NCI-H2171 (cell line): Measurements from ENCODE around the gene RNF217.

Experiments used
- DNase-seq: peaks from one replicate; lab custom pipeline; 2025; lab: John Stamatoyannopoulos, UW

RNF217 gene

DNA sequence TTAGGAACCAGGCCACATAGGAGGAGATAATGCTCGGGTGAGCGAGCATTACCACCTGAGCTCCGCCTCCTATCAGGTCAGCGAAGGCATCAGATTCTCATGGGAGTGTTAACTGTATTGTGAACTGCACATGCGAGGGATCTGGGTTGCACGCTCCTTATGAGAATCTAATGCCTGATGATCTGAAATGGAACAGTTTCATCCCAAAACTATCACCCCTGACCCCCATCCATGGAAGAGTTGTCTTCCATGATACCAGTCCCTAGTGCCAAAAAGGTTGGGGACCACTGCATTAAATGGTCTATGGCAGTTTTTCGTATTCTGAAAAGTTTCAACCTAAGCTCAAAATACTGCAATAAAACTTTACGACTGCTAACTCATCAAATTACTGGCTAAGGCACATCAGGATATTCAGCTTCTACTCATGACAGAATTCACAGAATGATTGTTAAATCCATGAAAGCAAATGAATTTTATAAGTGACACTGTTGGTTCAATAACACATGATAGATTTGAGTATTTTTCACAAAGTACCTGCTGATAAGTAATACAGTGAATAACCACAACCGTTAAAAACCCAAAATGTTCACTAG, 25.9 kb downstream of the RNF217 start:
- no peak for DNase-seq

DNA sequence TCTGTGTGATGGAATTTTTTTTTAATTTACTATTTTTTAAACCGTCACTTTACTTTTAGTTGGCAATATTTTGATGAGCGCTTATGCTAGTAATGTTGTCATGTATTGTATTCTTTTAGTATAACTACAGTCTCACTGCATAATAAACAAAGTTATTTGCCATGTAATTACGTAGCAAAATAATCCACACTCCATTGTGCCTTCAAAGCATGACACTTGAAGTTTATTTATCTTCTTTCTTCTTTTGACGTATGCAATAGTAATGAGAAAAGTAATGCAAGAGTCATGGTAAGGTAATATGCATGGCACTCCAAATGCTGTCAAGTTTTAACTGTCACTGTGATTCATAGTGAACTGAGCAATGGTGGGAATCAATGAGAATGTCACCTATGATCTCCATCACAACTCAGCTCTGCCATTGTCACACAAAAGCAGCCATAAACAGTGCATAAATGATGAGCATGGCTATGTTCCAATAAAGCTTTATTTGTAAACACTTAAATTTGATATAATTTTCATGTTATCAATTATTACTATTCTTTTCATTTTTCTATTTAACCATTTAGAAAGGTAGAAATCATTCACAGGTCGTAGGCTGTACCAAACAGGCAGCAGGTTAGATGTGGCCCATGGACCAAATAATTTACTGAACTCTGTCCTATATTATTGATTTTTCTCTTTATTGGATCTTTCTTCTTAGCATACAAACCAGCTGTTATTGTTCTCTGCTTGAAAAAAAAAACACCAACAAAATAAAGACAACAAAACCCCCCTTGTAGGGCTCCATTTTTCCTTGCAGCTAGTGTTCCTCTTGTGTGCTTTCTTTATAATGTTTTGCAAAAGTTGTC, 27.1 kb downstream of the RNF217 start:
- DNase-seq, result no peak

DNA sequence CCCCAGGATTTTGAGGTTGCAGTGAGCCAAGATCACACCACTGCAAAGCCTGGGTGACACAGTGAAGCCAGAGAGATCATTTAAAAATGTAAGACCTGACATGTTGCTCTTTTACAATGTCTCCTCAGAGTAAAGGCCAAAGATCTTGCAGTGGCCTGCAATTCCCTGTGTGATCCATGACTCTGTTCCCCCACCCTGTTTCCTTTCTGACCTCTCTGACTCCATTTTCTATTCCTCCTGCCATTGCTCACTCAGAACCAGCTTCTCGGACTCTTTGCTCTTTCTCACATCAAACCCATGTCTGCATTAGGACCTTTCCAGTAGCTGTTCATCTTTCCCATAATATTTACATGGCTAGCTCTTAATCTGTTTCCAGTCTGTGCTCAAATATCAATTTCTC, 28.8 kb downstream of the RNF217 start:
- DNase-seq, result no peak

DNA sequence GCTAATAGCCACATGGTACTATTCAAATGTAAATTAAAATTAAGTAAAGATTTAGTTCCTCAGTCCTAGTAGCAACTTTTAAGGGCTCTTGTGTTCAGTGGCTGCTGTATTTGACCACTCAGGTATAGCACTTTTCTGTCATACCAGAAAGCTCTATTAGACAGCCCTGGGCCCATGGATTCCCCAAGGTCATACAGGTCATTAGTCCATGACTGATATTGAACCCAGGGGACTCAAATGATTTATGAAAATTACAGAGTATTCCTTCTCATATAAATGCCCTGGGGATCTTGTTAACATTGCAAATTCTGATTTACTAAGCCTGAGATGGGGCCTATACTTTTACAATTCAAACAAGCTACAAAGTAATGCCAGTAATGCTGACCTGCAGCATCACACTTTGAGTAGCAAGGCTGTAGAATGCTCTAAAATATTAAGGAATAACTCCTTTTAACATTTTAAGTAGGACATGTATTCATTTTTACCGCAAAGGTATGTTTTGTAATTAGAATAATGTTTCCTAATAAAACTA, 29.6 kb downstream of the RNF217 start:
- no peak for DNase-seq

DNA sequence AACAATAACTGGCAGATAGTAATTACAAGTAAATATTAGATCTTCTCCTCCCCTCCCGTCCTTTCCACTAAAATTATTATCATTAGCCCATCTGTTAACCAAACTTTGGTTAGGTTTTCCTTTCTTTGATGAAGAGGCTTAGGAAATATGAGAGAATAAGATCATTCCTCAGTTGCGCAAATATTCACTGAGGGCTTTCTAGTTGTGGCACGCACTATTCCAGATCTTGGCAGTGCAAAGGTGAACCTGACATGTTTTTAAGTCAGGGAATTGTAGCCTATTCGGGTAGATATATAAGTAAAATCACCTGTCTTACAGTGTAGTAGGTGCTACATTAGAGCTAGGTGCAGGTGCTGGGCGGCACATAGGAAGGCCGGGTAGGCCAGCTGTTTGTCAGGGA, 31.1 kb downstream of the RNF217 start:
- no peak for DNase-seq

DNA sequence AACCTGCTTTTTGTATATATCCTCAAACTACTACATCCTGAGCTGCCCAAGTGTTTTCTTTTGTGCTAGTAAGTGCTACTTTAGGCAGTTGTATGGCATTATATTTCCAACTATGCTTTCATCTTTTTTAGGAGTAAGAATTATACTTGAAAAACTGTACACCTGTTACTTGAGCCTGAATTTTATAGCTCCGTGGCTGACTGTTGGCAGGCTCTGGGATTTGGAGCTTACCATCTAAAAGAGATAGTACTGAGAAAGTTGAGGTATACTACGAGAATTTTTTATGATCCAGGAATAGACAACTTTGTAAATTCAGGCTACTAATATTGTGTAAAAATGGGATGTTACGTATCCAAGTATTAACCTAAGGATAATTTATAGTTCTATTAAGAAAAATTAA, 32.4 kb downstream of the RNF217 start:
- no peak for DNase-seq

DNA sequence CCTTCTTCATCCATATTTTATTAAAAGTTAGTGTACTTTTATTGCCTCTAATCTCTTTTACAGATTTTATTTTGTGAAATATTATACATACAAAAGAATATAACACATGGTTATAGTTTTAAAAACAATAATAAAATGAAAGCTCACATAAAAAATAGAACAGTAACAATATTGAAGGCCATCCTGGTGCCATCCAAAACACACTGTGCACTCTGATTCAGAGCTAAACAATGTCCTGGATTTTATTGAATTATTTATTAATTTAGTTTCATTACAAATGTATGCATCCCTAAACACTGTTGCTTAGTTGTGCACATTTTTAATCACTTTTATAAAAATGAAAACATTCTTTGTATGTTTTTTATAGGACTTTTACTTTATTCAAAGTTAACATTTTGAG, 32.9 kb downstream of the RNF217 start:
- DNase-seq, result no peak

DNA sequence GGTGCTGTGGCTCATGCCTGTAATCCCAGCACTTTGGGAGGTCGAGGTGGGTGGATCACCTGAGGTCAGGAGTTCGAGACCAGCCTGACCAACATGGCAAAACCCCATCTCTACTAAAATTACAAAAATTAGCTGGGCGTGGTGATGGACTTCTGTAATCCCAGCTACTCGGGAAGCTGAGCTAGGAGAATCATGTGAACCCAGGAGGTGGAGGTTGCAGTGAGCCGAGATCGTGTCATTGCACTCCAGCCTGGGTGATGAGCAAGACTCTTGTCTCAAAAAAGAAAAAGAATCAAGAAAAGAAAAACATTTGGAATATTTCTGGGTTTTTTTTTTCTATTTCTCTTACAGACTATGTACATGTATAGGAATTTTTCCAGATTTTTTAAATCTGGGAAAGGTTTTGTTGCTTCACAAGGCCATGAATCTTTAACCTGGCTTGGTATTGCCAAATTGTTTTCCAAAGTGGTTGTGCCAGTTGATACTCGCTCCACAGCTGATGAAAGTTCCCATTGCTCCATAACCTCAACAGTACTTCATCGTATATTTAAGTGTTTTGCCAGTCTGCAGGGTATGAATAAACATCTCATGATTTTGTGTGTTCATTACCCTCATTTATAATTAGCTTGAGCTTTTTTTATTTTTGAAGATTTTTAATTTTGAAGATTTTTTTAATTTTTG, 33.5 kb downstream of the RNF217 start:
- DNase-seq, result no peak

DNA sequence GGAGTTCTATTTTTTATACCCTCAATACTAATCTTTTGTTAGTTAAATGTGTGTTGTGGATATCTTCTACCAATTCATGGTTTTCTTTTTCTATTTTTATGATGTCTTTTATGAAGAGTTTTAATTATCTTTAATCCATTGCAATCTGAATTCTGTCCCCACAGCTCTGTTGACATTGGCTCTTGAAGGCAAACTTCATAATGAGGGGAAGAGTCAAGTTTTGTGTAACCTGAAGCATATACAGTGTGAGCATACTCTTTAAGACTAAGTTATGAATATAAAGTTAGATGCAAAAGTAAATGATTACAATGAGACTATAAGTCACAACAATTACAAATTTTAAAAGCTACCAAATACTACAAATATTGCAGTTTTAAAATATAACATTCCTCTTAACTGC, 34.2 kb downstream of the RNF217 start:
- no peak for DNase-seq

DNA sequence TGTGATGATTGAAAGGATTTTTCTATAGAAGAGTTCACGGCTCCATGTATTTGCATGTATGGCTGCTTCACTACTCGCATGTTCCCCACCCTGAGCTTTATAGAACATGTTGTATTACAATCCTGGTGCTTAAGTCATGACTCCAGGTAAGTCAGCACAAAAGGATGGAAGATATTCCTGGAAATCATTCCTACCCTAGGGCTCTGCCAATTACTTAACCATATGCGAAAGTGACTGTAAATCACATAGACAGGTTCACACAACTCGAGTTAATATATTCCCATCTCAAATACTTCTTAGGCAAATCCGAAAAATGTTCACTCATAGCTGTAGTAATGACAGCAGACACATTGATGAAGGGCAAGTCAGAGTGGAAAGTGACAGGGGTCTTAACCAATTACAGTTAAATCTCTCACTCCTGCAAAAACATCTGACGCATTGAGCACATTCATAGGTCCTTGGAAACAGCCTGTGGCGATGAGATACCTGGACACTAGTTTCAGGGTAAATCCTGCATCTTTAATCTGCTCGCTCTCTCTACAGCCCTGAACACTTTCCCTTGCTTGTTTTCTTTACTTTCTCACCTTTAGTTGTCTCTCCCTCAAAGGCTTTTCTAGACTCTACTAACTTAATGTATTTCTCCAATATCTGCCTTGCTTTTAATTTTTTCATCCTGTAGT, 35.1 kb downstream of the RNF217 start:
- DNase-seq, result no peak

DNA sequence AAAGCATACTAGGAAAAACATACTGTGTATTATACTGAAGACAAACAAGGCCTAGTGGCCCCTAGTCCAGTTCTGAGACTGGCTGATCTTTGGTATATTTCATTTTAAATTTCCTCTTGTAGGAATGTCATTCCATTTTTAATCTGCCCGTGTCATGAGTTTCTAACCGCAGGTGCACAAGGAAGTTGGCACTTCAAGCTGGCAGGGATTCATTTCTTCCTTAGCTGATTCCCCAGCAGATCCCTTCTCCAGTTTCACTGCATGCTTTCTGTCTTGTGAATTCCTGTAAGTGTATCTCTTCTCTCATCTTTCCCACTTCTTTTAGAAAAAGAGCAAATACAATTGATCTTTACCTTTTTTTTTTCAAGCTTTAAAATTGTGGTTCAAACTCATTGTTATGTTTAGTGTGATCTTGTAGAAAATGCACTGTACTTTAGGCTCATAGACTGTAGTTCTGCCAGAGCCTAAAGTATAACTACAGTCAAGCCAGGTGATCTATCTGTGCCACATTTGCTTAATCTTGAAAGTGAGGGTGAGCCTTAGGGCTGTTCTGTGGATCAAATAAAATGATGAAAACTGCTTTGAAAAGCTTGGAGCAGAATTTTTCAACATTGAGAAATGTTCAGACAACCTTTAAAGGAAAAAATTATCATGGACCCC, 37.0 kb downstream of the RNF217 start:
- no peak for DNase-seq

DNA sequence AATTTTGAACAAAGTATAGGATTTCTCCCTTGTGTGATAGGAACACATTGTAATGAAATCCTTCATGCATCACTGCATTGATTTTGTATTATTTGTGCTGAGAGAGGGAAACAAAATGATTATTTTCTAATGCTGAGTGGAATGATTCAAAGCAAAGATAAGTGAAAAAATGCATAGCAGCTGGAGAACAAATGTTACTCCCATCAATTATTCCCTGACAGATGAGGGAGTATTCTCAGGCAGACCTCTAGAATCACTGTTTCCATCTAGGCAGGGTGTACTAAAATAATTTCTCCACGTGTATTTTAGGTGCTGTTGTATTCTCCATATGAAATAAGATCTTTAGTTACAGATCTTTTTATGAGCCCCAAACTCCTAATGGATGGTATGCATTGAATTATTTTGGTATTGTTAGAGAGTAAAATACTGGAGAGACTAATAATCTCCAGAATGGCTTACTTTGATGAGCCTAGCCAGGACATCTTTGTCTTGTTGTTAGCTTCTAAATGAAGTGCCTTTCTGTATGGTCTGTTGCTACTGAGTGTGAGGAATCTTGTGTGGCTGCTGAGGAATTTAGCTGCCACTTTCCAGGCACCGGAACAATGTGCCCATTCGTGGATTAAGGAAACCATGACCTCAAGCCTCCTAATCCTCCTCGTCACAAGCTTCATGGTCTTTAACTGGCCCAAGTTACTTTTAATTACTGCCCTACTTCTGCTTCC, 39.6 kb downstream of the RNF217 start:
- no peak for DNase-seq

DNA sequence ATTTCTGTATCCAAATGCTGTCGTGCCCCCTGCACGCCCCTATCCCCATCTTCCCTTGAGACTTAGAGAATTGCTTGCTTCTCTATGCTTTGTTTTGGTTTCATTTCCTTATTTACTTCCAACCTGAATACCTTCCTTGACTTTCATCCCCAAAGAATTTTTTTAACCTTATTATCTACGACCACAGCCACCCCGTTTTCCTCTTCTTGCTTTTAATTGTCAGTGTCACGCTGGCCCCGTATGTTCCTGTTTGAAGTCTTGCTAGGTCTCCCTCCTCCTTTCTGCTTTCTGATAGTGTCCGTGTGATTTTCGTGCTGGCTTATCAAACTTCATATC, 40.1 kb downstream of the RNF217 start:
- no peak for DNase-seq

DNA sequence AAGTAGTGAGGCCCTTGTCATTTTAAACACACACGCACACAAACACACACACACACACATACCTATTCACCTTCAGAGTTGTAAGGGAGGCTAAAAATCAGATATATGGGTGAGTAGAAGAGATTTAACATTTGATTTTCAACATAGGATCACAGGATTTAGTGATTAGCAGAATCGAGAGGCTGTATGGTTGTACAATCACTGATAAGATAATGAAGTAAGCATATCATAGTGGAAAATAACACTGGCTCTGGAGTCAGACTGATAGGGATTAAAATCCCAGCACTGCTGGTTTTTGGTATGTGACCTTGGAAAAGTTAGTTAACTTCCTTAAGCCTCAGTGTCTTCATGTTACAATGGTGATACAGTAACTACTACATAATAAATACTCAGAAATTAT, 40.8 kb downstream of the RNF217 start:
- DNase-seq, result no peak

DNA sequence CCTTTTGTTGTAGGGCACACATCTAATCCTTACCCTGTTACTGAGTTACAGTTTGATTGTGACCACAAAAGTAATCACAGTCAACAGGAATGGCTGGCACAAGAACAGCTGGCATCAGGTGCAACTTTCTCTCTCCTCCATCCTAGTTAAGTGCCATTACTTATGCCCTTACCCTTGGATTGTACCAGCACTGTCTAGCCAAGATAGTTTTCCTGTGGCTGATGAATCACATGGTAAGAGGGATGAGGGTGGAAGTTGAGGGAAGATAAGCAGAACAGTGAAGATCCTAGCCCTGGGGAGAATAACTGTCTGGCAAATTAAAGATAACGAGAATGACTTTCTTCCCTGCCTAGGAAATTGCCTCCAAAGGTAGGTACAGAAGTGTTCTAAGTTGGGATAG, 42.0 kb downstream of the RNF217 start:
- no peak for DNase-seq

DNA sequence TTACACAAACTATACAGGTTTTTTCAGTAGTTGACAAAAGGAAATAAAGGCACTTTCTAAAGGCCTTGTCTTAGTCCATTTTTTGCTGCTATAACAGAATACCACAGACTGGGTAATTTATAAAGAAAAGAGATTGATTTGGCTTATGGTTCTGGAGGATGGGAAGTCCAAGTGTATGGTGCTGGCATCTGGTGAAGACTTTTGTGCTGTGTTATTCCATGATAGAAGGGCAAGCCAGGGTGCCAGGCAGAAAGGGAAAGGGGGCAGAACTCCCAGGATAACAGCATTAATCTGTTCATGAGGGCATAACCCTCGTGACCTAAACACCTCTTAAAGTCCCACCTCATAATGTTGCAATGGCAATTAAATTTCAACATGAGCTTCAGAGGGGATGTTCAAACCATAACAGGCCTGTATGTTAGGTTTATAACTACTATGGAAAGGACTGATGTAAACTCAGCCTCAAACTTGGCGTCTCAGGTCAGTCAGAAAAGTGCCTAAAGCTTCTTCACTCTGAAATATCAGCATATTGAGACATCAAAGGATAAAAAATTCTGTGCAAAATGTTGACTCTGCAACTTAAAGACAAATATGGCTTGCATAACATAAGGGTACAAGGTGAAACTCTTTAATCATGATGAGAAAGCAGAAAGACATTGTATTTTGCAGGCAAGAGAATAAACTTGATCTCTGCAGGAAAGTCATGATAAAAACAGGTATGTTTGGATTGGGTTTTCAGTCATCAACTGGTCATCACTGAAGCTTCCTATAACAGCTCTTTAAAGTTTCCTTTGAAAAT, 42.8 kb downstream of the RNF217 start:
- no peak for DNase-seq

DNA sequence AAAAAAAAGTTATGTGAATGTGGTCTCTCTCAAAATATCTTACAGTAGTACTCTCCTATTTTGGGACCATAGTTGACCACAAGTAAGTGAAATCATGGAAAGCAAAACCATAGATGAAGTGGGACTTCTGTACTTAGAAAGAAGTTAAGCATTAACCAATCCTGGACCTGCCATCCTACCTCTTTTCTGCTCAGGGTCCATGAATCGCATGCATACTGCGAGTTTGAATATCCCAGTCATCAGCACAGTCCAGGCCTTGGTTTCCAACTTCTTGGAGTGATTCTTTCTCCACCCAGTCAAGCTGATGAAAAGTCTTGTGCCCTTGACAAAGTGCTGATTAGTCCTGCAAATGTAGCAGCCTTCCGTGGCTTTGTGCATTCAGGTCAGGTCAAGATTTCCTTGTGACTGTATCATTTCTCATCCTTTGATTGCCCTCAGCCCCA, 46.0 kb downstream of the RNF217 start:
- DNase-seq, result no peak

DNA sequence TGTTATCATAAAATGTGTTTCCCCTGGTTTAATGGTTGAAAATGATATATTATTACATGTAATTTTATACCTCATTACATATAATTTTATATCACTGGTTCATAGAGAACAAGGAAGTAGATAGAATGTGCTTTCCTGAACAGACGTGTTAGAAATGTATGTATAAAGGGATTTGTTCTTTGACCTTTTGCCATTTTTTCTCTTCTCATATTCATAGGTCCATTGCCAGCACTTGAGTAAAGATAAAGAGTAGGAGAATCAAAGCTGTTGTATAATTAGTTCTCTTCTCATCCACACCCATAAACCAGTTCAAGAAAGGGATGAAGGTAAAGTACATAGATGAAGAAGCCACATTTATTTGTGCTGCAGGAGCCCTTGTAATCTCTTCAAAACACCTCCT, 46.7 kb downstream of the RNF217 start:
- no peak for DNase-seq

DNA sequence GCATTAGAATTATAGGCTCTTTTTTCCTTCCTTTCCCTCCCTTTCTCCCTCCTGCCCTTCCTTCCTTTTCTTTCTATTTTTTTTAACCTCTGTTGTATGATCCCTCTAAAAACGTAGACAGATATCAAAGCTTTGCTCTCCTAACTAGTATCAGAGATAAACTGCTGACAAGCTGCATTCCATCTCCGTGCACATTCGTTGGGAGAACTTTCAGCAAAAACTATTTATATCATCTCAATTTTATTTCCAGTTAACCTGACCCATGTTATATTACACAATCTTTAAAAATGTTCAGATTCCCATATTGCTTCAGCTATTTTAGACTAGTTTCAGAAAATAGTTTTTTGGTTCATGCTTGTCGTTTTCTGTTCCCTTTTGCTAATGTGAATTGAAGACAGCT, 47.3 kb downstream of the RNF217 start:
- DNase-seq, result no peak

DNA sequence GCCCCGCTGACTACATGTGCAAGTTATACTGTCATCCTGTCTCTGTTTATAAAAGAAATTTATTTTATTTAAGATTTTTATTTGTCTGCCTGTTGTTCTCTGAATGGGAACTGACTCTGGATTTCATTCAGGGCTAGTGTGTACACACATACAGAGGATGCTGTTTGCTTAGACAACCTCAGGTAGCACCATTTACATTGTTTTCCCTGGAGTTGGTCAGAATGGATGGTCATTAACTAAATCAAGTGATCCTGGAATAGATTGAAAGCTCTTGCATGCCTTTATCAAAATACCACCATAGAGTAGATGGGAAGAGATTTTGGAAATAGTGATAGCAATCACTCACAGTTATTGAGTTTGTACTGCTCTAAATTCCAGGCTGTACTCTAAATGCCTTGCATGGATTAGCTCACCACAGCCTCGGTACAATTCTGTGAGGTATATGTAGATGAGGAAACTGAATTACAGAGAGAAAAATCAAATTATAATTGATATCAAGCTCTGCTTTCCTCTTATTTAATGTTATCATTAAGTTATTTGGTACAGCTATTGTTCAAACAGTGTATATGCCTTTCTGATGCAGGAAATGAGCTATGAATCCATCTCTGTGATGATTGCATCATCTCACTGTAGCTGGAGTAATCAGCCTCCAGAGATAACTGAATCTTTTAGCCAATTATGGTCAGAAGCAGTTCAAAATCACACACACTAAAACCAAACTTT, 51.9 kb downstream of the RNF217 start:
- DNase-seq, result no peak
